Coronary artery (tissue), 2 donors: ENCODE measurements around the gene ATP5F1A.

Source experiments
- DNase-seq: peaks from one replicate; pipeline ENCODE4 v3.0.0-alpha.2; 2017; ENCODE audit warnings: low spot score
- H3K27ac ChIP-seq, 2 donors: fragments of 200-600 bp; sonication (generic); one replicate each; pipeline ENCODE4 v1.5.1; 2016 to 2019
- H3K4me3 ChIP-seq: fragments of 200-600 bp; sonication (generic); 2 replicates; pipeline ENCODE4 v1.5.1; 2016; ENCODE audit warnings: mild to moderate bottlenecking, moderate library complexity
- TF ChIP-seq, protein P1 (sequence below): fragments of 200-600 bp; sonication (generic); IDR thresholded peaks from one replicate; pipeline ENCODE4 v1.5.1; 2019; ENCODE audit warnings: antibody characterized with exemption

The ATP5F1A gene

DNA sequence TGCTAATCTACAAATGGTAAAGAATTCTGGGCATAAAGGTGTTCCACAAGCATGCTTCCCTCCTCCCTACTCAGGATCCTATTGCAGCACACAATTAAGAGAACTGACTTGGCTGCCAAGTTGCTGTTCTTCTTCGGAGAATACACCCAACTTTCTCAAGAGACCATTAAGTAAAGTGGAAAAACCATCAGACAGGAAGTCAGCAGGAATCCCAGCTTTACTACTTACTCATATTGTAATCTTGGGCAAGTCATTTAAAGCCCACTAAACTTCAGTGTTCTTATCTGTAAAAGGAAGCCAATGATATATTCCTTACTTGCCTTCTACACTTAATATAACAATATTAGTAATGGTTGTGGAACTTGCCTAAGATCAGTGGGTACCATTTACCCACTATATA is 63.9 kb downstream of the ATP5F1A start:
- Histone ChIP-seq H3K27ac (no peak overlapping the region), H3K4me3 (no peak overlapping the region)
- TF ChIP-seq, protein P1, sequence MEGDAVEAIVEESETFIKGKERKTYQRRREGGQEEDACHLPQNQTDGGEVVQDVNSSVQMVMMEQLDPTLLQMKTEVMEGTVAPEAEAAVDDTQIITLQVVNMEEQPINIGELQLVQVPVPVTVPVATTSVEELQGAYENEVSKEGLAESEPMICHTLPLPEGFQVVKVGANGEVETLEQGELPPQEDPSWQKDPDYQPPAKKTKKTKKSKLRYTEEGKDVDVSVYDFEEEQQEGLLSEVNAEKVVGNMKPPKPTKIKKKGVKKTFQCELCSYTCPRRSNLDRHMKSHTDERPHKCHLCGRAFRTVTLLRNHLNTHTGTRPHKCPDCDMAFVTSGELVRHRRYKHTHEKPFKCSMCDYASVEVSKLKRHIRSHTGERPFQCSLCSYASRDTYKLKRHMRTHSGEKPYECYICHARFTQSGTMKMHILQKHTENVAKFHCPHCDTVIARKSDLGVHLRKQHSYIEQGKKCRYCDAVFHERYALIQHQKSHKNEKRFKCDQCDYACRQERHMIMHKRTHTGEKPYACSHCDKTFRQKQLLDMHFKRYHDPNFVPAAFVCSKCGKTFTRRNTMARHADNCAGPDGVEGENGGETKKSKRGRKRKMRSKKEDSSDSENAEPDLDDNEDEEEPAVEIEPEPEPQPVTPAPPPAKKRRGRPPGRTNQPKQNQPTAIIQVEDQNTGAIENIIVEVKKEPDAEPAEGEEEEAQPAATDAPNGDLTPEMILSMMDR = no peak
- DNase-seq = no peak

DNA sequence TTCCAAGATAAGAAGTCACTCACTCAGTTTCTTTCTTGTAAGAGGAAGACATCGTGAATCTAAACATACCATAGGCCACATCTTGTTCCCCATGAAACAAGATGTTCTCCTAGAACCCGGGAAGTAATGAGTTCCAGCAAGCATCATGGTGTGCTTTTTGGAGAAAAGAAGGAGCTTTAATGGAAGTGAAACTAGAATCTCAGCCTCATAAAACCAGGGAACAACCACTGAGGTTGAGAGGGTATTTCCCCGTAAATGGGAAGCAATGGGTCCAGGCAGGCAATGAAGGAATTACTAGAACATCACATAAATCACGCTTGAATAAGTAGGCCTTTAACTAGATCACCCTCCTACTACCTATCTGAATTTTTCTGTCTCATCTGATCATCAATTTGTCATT is 66.4 kb downstream of the ATP5F1A start:
- DNase-seq = no peak
- no peak overlapping the region for H3K4me3 ChIP-seq
- TF ChIP-seq, protein P1 = no peak
- H3K27ac ChIP-seq = no peak overlapping the region
